Measurements from ENCODE around the gene VSTM4. TPM values are rescaled to one million over a fixed set of nuclear protein-coding genes. Genes with fewer than 3 reads are reported as not detected.

Gene VSTM4
- total RNA-seq, 1 donor from 2014 or later, result 0.22 TPM

DNA sequence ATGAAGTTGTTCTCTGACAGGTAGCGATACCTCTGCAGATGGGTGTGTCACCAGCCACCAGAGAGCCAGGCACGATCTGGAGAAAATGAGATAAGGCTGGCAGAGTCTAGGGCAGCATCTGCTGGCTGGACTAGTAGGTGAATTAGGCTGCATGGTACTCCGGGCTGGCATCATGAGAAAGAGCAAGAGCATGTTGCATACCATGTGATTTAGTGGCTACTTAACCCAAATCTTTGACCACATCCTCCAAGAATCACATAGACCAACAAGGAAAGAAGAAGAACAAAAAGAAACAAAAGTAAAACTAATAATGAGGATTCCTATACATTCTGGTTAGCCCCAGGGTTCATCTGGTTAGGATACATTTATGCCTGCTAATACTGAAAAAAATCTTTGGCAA lies 41.9 kb upstream of the VSTM4 start:
- Mint-ChIP-seq H3K4me3 (ENCODE audit: low read depth) (no peak overlapping the region), H3K27ac (no peak overlapping the region), H3K36me3 (ENCODE audit: insufficient read depth) (no peaks in the 10 kb centered on the region), H3K9me3 (ENCODE audit: low read depth) (no peaks in the 10 kb centered on the region), H3K27me3 (peaks cover 39% of the 10 kb centered on the region), H3K4me1 (ENCODE audit: low read depth) (no peaks in the 10 kb centered on the region)
- no peak for DNase-seq (ENCODE audit: low spot score, unreplicated experiment)
- TF ChIP-seq CTCF (IDR thresholded peaks at IDR 0.05; ENCODE audit: unreplicated experiment), result no peak

DNA sequence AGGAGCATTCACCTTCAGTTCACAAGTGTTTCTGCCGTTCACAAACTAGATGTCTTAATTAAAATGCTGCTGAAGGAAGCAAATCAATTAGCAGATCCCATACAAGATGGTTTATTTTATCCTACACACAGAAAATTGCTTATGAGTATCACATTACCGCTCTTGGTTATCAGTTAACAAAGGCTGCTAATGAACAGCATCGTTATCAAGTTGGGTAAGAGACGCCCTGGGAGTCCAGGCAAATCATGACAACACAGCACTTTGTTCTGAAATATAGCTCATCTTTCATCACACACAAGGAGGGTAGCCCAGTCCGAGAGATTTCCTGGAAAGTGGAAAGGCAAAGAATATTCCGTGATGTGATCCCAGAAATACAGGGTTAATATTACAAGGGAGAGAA lies 39.3 kb upstream of the VSTM4 start:
- H3K36me3 Mint-ChIP-seq (ENCODE audit: insufficient read depth), result no peaks in the 10 kb centered on the region

DNA sequence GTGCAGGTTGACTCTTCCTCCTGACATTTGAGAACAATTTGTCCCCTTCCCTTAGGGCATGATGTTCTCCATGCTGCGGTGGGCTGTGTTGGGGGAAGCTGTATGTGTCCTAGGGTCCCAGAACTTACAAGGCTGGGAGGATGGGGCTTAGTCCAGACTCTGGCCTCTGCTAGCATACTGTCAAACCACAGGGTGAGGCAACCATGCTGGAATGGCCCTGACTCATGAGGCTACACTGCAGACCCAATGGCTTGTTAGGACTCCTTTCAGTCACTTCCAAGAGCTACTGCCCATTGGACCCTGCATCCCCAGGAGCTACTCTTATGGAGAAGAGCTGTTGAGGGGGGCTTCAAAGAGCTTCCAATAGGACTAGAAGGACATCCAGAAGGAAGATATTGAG lies 38.6 kb upstream of the VSTM4 start:
- no peaks in the 10 kb centered on the region for H3K4me1 Mint-ChIP-seq (ENCODE audit: low read depth)
- no peaks in the 10 kb centered on the region for H3K36me3 Mint-ChIP-seq (ENCODE audit: insufficient read depth)
- DNase-seq (ENCODE audit: low spot score, unreplicated experiment), result no peak
- peaks cover 33% of the 10 kb centered on the region for H3K27me3 Mint-ChIP-seq
- no peak overlapping the region for H3K27ac Mint-ChIP-seq
- no peak overlapping the region for H3K4me3 Mint-ChIP-seq (ENCODE audit: low read depth)
- H3K9me3 Mint-ChIP-seq (ENCODE audit: low read depth), result no peaks in the 10 kb centered on the region
- TF ChIP-seq CTCF (IDR thresholded peaks at IDR 0.05; ENCODE audit: unreplicated experiment), result no peak

More for the DNA sequence above, 39.3 kb upstream of the VSTM4 start:
- DNase-seq (ENCODE audit: low spot score, unreplicated experiment), result no peak
- TF ChIP-seq CTCF (IDR thresholded peaks at IDR 0.05; ENCODE audit: unreplicated experiment), result no peak
- peaks cover 35% of the 10 kb centered on the region for H3K27me3 Mint-ChIP-seq
- no peak overlapping the region for H3K4me3 Mint-ChIP-seq (ENCODE audit: low read depth)
- H3K9me3 Mint-ChIP-seq (ENCODE audit: low read depth), result no peaks in the 10 kb centered on the region
- H3K4me1 Mint-ChIP-seq (ENCODE audit: low read depth), result no peaks in the 10 kb centered on the region
- H3K27ac Mint-ChIP-seq, result no peak overlapping the region

DNA sequence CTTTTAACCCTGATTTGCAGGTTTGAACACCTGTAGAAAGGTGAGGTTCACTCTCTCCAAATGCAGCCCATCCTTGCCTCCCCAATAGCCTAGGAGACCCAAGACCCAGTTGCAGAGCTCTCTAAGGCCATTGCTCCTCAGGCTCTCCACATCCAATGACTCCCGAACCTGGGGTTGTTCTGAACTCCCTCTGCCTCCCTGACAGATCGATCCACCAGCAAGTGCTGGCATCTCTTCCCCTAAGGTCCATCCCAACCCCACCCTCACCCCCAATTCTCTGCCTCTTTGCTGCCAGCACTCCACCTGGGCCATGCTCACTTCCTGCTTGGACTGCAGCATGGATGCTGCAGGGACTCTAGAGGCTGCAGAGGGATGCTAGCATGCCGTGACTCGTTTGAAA lies 37.8 kb upstream of the VSTM4 start:
- no peaks in the 10 kb centered on the region for H3K36me3 Mint-ChIP-seq (ENCODE audit: insufficient read depth)

GRCh38 chr10:49152663-49153062 lies 37.3 kb upstream of the VSTM4 start:
- Mint-ChIP-seq H3K27me3 (peaks cover 32% of the 10 kb centered on the region), H3K27ac (no peak overlapping the region)

More for the DNA sequence above, 37.8 kb upstream of the VSTM4 start:
- no peak for DNase-seq (ENCODE audit: low spot score, unreplicated experiment)
- no peak for TF ChIP-seq CTCF (IDR thresholded peaks at IDR 0.05; ENCODE audit: unreplicated experiment)
- H3K4me3 Mint-ChIP-seq (ENCODE audit: low read depth), result no peak overlapping the region
- H3K27ac Mint-ChIP-seq, result no peak overlapping the region
- H3K4me1 Mint-ChIP-seq (ENCODE audit: low read depth), result no peaks in the 10 kb centered on the region
- peaks cover 34% of the 10 kb centered on the region for H3K27me3 Mint-ChIP-seq
- peaks cover 4% of the 10 kb centered on the region for H3K9me3 Mint-ChIP-seq (ENCODE audit: low read depth)

More at GRCh38 chr10:49152663-49153062, 37.3 kb upstream of the VSTM4 start:
- Mint-ChIP-seq H3K9me3 (ENCODE audit: low read depth) (peaks cover 4% of the 10 kb centered on the region), H3K36me3 (ENCODE audit: insufficient read depth) (no peaks in the 10 kb centered on the region), H3K4me3 (ENCODE audit: low read depth) (no peak overlapping the region), H3K4me1 (ENCODE audit: low read depth) (no peaks in the 10 kb centered on the region)
- no peak for TF ChIP-seq CTCF (IDR thresholded peaks at IDR 0.05; ENCODE audit: unreplicated experiment)
- DNase-seq (ENCODE audit: low spot score, unreplicated experiment), result no peak

All from progenitor cell of endocrine pancreas (in vitro differentiated cells).